ENCODE measurements around the gene MID1.

Gene MID1

DNA sequence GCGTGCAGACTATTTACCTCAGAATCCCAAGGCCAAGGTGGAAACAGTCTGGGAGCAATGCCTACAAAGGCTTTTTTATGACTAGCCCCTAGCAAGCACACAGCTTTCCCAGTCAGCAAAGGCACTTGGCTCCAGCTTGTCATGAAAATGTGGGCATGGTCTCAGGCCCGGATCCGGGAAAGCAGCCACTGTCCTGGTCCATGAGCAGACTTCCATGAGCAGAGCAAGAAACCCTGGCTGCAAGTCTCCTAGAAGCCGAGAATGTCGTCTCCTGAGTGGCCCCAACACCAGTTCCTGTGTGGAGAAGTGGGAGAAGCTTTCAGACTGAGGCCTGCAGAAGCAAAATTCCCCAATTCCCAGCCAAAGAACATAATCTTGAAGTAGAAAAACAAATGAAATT, 190.5 kb downstream of the MID1 start:
- DNase-seq (ENCODE audit: low read depth) = no peak

DNA sequence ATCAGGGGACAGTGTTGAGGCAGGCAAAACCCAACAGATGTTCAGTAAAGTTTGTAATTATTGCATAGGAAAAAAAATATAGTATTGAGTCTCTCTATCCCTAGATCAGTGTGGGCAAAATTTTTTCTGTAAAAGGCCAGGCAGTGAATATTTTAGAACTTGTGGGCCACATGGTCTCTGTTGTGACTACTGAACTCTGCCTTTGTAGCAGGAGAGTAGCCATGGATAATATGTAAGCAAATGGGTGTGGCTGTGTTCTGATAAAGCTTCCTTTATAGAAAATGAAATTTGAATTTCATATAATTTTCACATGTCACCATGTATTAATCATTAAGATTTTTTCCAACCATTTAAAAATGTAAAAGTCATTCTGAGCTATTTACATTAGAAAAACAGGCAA, 193.1 kb downstream of the MID1 start:
- no peak for DNase-seq (ENCODE audit: low read depth)

DNA sequence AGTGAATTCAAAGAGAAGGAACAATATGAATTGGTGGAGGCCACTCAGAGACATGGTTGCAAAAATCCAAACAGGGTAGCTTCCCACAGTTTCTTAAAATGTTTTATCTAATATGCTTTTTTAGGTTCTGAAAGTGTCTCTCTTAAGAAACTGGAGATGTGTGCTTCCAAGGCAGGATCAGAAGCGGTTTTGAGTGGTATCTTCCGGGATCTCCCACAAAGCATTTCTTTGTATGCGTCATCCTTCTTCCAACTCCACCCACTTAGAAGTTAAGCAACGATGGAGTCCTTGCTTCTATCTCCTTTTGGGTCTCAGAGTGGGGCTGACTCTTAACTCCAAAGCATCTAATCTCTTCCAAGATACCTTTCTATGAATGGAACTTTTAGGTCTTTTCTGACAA, 196.7 kb downstream of the MID1 start:
- no peak for DNase-seq (ENCODE audit: low read depth)

DNA sequence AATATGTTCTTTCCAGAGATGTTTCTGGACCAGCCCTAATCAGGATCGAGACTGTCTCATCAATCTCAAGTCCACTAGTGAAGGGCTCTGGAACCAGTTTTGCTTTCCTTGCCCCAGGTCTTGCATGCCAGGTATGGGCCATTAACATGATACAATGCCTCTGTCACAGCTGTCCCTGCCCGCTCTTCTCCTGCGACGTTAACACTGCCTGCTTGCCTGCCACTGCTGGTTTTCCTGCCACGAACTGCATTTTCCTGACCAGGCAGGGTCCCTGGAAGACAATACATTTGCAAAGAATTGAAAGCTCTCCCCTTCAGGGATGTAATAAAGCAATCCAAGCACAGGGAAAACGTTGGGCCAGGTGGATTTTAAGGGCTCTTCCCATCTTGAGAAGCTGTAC, 200.3 kb downstream of the MID1 start:
- DNase-seq (ENCODE audit: low read depth) = no peak

GRCh38 chrX:10416424-10416823, 204.0 kb downstream of the MID1 start:
- no peak for DNase-seq (ENCODE audit: low read depth)

- DNase-seq (ENCODE audit: low read depth) = no peak
Measured at GRCh38 chrX:10415306-10416001, 204.9 kb downstream of the MID1 start.

- no peak for DNase-seq (ENCODE audit: low read depth)
Measured at GRCh38 chrX:10414862-10415261, 205.5 kb downstream of the MID1 start.

- no peak for DNase-seq (ENCODE audit: low read depth)
Measured at GRCh38 chrX:10414156-10414824, 206.1 kb downstream of the MID1 start.

GRCh38 chrX:10404436-10404835, 215.9 kb downstream of the MID1 start:
- no peak for DNase-seq (ENCODE audit: low read depth)

DNA sequence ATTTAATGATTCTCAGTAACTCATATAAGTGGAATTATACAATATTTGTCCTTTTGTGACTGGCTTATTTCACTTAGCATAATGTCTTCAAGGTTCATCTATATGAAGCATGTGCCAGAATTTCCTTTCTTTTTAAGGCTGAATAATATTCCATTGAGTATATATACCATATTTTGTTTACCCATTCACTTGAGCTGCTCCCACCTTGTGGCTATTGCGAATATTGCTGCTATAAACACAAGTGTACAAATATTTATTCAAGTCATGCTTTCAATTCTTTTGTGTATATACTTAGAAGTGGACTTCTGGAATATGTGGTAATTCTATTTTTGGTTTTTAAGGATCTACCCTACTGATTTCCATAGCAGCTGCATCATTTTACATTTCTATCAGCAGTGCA, 219.1 kb downstream of the MID1 start:
- no peak for DNase-seq (ENCODE audit: low read depth)

DNA sequence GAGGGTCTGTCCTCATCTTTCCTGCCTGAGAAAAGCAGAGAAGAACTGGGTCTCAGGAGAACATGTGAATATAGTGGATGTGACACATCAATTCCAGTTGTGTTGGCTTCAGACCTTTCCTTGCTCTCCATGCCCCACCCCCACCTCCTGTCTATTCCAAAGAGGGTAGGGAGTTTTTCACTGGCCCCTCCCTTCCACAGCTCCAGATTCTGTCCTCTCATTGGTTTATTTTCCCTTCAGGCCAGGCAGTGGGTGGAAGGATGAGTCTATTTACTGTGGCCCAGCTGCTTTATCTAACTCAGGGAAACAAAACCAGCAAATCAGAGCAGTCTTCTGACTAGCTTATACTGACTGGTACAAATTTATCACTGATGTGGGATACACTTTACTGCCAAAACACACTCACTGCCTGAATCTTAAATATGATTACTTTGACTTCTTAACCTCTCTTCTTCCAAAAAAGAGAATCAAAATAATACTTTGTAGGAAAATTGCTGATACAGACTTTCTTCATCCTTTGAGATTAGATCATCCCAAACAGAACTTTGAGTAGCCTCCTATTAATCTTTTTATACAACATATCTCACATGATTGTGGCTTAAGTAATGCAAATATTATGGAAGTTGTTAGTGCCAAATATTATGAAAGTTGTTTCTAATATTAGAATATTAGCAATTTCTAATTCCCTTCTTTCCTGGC, 221.2 kb downstream of the MID1 start:
- no peak for DNase-seq (ENCODE audit: low read depth)

DNA sequence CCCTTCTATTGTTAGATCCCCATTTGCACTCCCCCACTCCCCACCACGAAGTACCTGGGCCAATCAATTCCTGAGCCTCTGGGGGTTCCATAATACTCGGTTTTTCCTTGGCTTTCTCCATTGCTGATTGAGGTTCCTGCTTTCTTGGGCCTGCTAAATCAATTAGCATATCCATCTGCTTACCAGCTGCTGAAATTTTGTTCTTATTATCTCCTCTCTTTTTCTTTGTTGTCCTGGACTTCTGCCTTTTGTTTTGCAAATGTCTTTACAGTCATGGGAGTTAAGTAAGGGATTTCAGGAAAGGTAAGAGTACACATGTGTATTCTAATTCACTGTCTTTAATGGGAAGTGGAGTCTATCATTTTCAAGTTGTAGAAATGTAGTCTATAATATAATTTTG, 222.2 kb downstream of the MID1 start:
- no peak for DNase-seq (ENCODE audit: low read depth)

- DNase-seq (ENCODE audit: low read depth) = no peak
Measured at GRCh38 chrX:10397349-10397748, 223.0 kb downstream of the MID1 start.

DNA sequence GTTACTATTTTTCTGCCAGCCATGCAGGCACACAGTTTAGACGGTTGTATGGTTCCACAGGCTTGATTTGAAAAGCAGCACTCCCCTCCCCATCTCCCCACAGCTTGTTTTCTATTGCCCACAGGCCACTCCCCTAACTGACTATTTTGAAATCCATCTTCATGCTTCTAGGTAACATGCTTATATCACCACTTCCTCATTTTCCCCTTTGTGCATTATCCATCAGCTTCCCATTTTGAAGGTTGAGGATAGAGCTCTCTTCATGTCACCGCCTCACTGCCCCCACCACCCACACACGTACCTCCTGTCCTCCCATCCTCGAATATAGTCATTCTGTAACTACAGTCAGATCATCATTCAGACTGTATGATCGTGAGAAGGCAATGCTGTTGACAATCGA, 224.7 kb downstream of the MID1 start:
- DNase-seq (ENCODE audit: low read depth) = no peak
